HepG2 (cell line): ENCODE results near the gene RRP36. TPM values are rescaled to one million over a fixed set of nuclear protein-coding genes. Genes with fewer than 3 reads are reported as not detected.

Experiments
- ATAC-seq: fragments of 200-7000 bp; cut with Tn5 transposase; 3 replicates; pipeline ENCODE4 v1.9.1; 2020; ENCODE audit warnings: mild to moderate bottlenecking, moderate library complexity
- BruUV-seq: library from RNA; stranded (reverse); fragments of 400-500 nt; replicated peaks from 2 replicates; lab custom pipeline; 2021; lab: Mats Ljungman, UMichigan
- CTCF ChIA-PET: fragments of 300-600 bp; formaldehyde crosslinking; extraction: SDS; loops from one replicate; lab custom pipeline; 2021; ENCODE audit warnings: low total read pairs, inconsistent platforms, low intra/inter-chr PET ratio; lab: Yijun Ruan, JAX
- POLR2A ChIA-PET: fragments of 350-600 bp; sonication (Branson Sonifier 250); formaldehyde crosslinking; loops from one replicate; lab custom pipeline; 2020; ENCODE audit warnings: antibody characterized with exemption, inconsistent platforms; lab: Yijun Ruan, JAX
- DNase-seq: peaks from one replicate; pipeline ENCODE4 v3.0.0-alpha.2; 2015; ENCODE audit warnings: low spot score
- FAIRE-seq: peaks from 3 replicates; lab custom pipeline; 2011; peaks lifted over from hg19 to GRCh38; lab: Jason Lieb, UNC
- H2AFZ ChIP-seq: one replicate; pipeline ENCODE4 v1.6.1; 2011; ENCODE audit warnings: low read length, inconsistent platforms
- H3K27ac ChIP-seq: fragments of 300-600 bp; 3 replicates; pipeline ENCODE4 v1.8.0; 2011; ENCODE audit warnings: mixed run types, mild to moderate bottlenecking, mixed read lengths, low read length, inconsistent platforms; ENCODE audit not compliant: insufficient read depth; ENCODE audit errors: extremely low read length
- H3K27me3 ChIP-seq, 2 experiments: fragments of 200-600 bp in 1 of 2; 2 replicates in 1 of 2; 3 replicates in 1 of 2; pipeline versions ENCODE4 v1.6.0 to v1.8.0; 2011; ENCODE audit warnings: low read length in 2 of 2, mild to moderate bottlenecking in 2 of 2, moderate library complexity in 2 of 2, inconsistent platforms in 1 of 2; ENCODE audit not compliant: insufficient read depth in 2 of 2, control insufficient read depth in 1 of 2
- H3K36me3 ChIP-seq, 2 experiments: fragments of 200-600 bp in 1 of 2; replicated peaks in 1 of 2; 2 replicates in 1 of 2; 3 replicates in 1 of 2; pipeline versions ENCODE4 v1.5.1 to v1.8.0; 2011; ENCODE audit warnings: low read length in 2 of 2, inconsistent platforms in 1 of 2; ENCODE audit not compliant: insufficient read depth in 2 of 2, control insufficient read depth in 1 of 2
- H3K4me1 ChIP-seq: 2 replicates; pipeline ENCODE4 v1.5.1; 2012; ENCODE audit warnings: low read length, inconsistent platforms; ENCODE audit not compliant: insufficient read depth
- H3K4me2 ChIP-seq: 2 replicates; pipeline ENCODE4 v1.6.0; 2011; ENCODE audit warnings: low read depth, low read length, inconsistent platforms
- H3K4me3 ChIP-seq, 3 experiments: fragments of 200-600 bp in 1 of 3; sonication (generic), shearing (Covaris generic) in 1 of 3; replicated peaks in 1 of 3; 2 replicates each; pipeline ENCODE4 v1.5.1; 2011 to 2016; ENCODE audit warnings: low read length in 3 of 3, inconsistent platforms in 2 of 3, low read depth in 2 of 3, mild to moderate bottlenecking in 2 of 3, control low read depth in 1 of 3, mixed read lengths in 1 of 3; ENCODE audit not compliant: insufficient read depth in 1 of 3
- H3K79me2 ChIP-seq: one replicate; pipeline ENCODE4 v1.6.1; 2011; ENCODE audit warnings: low read length, inconsistent platforms; ENCODE audit not compliant: insufficient read depth
- H3K9ac ChIP-seq: 2 replicates; pipeline ENCODE4 v1.6.0; 2011; ENCODE audit warnings: mild to moderate bottlenecking, low read depth, low read length, inconsistent platforms; ENCODE audit not compliant: insufficient read depth
- H3K9me3 ChIP-seq: 2 replicates; pipeline ENCODE4 v1.5.1; 2012; ENCODE audit warnings: mild to moderate bottlenecking, low read length
- H4K20me1 ChIP-seq: 2 replicates; pipeline ENCODE4 v1.6.0; 2011; ENCODE audit warnings: inconsistent platforms, mild to moderate bottlenecking, low read length, moderate library complexity; ENCODE audit not compliant: insufficient read depth
- BCL6 ChIP-seq: IDR thresholded peaks from 2 replicates; pipeline ENCODE4 v1.6.1; 2016; ENCODE audit warnings: missing genetic modification reagents, missing compliant biosample characterization
- CERS6 ChIP-seq: sonication (generic); formaldehyde crosslinking; IDR thresholded peaks from 2 replicates; pipeline ENCODE4 v1.5.0; 2020; ENCODE audit warnings: missing genetic modification reagents
- GATAD1 ChIP-seq: IDR thresholded peaks from 2 replicates; pipeline ENCODE4 v1.6.1; 2016; ENCODE audit warnings: missing genetic modification reagents, missing compliant biosample characterization
- MED13 ChIP-seq: sonication (generic); formaldehyde crosslinking; IDR thresholded peaks from 2 replicates; pipeline ENCODE4 v1.5.0; 2020; ENCODE audit warnings: missing genetic modification reagents
- POLR2A ChIP-seq, 2 experiments: IDR thresholded peaks; 2 replicates each; pipeline ENCODE4 v1.6.1; 2011; ENCODE audit warnings: low read depth in 2 of 2, low read length in 2 of 2, mild to moderate bottlenecking in 1 of 2, moderate library complexity in 1 of 2; ENCODE audit not compliant: insufficient read depth in 1 of 2
- POLR2G ChIP-seq: fragments of 200-400 bp; formaldehyde crosslinking; IDR thresholded peaks from 2 replicates; pipeline ENCODE4 v1.6.1; 2018; ENCODE audit warnings: mild to moderate bottlenecking, low read depth, low read length, moderate library complexity
- PPARG ChIP-seq: conservative IDR thresholded peaks from 2 replicates; pipeline ENCODE4 v1.6.1; 2016; ENCODE audit warnings: missing biosample characterization, missing genetic modification reagents
- PREB ChIP-seq: sonication (generic); formaldehyde crosslinking; IDR thresholded peaks from 2 replicates; pipeline ENCODE4 v1.4.0; 2020; ENCODE audit warnings: missing genetic modification reagents
- RBM22 ChIP-seq: fragments of 200-400 bp; formaldehyde crosslinking; optimal IDR thresholded peaks from 2 replicates; pipeline ENCODE3; 2017; ENCODE audit warnings: mild to moderate bottlenecking, low read length, moderate library complexity
- SCMH1 ChIP-seq: sonication (generic); formaldehyde crosslinking; IDR thresholded peaks from 2 replicates; pipeline ENCODE4 v1.9.0; 2021; ENCODE audit warnings: missing genetic modification reagents, mild to moderate bottlenecking, borderline replicate concordance
- SP2 ChIP-seq: sonication (generic); formaldehyde crosslinking; IDR thresholded peaks from 2 replicates; pipeline ENCODE4 v1.5.1; 2020; ENCODE audit warnings: mild to moderate bottlenecking, missing genetic modification reagents
- ZNF275 ChIP-seq: sonication (generic); formaldehyde crosslinking; IDR thresholded peaks from 2 replicates; pipeline ENCODE4 v1.8.0; 2022; ENCODE audit warnings: missing genetic modification reagents, mild to moderate bottlenecking, inconsistent platforms, borderline replicate concordance
- ZNF296 ChIP-seq: sonication (generic); formaldehyde crosslinking; conservative IDR thresholded peaks from 2 replicates; pipeline ENCODE4 v1.5.0; 2020; ENCODE audit warnings: mild to moderate bottlenecking, missing genetic modification reagents
- ZNF570 ChIP-seq: sonication (generic); formaldehyde crosslinking; IDR thresholded peaks from 2 replicates; pipeline ENCODE4 v1.4.0; 2020; ENCODE audit warnings: mild to moderate bottlenecking, missing genetic modification reagents, borderline replicate concordance
- ZNF629 ChIP-seq: sonication (generic); formaldehyde crosslinking; conservative IDR thresholded peaks from 2 replicates; pipeline ENCODE4 v1.5.0; 2020; ENCODE audit warnings: missing genetic modification reagents
- whole genome bisulfite sequencing: methylation state at CpG from one replicate; pipeline ENCODE4 v1.1.6; 2017; ENCODE audit warnings: low lambda C conversion rate; 5-methylcytosine and 5-hydroxymethylcytosine counted together
- in situ Hi-C: cut with HindIII; loops from 2 replicates; pipeline ENCODE4 v1.10.0; 2017; ENCODE audit warnings: low pct_unique_long_range_greater_than_20kb; ENCODE audit not compliant: extremely low pct_ligation_motif_present
- intact Hi-C: fragments of 100-400 bp; cut with micrococcal nuclease; formaldehyde crosslinking; loops from one replicate; pipeline ENCODE4 v1.10.0; 2022; ENCODE audit not compliant: unreplicated experiment
- polyA plus RNA-seq, 8 experiments: library from polyadenylated mRNA; depleted of rRNA in 3 of 8; stranded (reverse) in 7 of 8; unstranded in 1 of 8; fragments of >200 nt; fragmentation: Illumina TruSeq in 4 of 8; extraction: Trizol in 4 of 8; gene quantifications; 2 replicates each; pipeline versions ENCODE4 v1.2.1 to v1.2.3, GENCODE V29; 2011 to 2016; ENCODE audit warnings: low read depth in 4 of 8, missing spikeins in 1 of 8, mixed read lengths in 1 of 8; ENCODE audit not compliant: insufficient read depth in 1 of 8
- total RNA-seq, 5 experiments: library from RNA; depleted of rRNA; stranded (reverse); fragments of >200 nt; fragmentation: Illumina TruSeq; extraction: Trizol; gene quantifications; 2 replicates each; pipeline ENCODE4 v1.2.3, GENCODE V29; 2016; ENCODE audit warnings: low read depth in 1 of 5

Gene RRP36
- total and polyA plus RNA-seq, 2 of the 13 experiments (the other 11 are each of a cell fraction or from before 2014, with no cell fraction given) = 29.5 to 144 TPM

GRCh38 chr6:42974919-42975505 is 46.4 kb upstream of the RRP36 start:
- CTCF ChIA-PET = no interaction called here
- DNase-seq (no peak), ATAC-seq (no peak), FAIRE-seq (no peak)
- Histone ChIP-seq H3K9ac (no peak overlapping the region), H3K36me3 (no peaks in the 10 kb centered on the region), H4K20me1 (no peaks in the 10 kb centered on the region), H3K9me3 (no peaks in the 10 kb centered on the region), H3K79me2 (peaks cover 10% of the 10 kb centered on the region), H3K27ac (no peak overlapping the region), H3K27me3 (no peaks in the 10 kb centered on the region; a peak in 1 of 5 replicates), H3K4me3 (no peak overlapping the region), H3K4me2 (no peak overlapping the region), H2AFZ (no peak overlapping the region), H3K4me1 (peaks cover 46% of the 10 kb centered on the region)
- intact Hi-C loops = no loop called here
- WGBS = 89% methylated on average over 5 of the region's 5 CpGs
- POLR2A ChIA-PET = interaction anchor here (0.9 to 3.0 kb wide), 4 partner anchors 9 to 46 kb away, joined by 3 to 17 read pairs (median 4); partner anchors contain the start of genes CNPY3, GNMT, KLHDC3 and MEA1
- no peak for TF ChIP-seq SCMH1
- TF ChIP-seq POLR2A (IDR thresholded peaks at IDR 0.05; ENCODE audit: insufficient read depth in 1 of 2, low read depth in 2 of 2, low read length in 2 of 2) = 0 out of 4 replicates have a peak, but pooled peaks have one; percentile 8 to 26
- TF ChIP-seq RBM22 = peak; percentile 25
- no peak for TF ChIP-seq SP2
- no peak for TF ChIP-seq ZNF570 (CRISPR knock-in tag)
- no peak for TF ChIP-seq MED13 (CRISPR knock-in tag)
- 0 out of 2 replicates have a peak, but pooled peaks have one; percentile 36 for TF ChIP-seq POLR2G
- TF ChIP-seq ZNF629 (CRISPR knock-in tag) = no peak
- in situ Hi-C loops = no loop called here
- BruUV-seq = no TSS peak

- ChIA-PET POLR2A (interaction anchor here (0.7 to 3.8 kb wide), 28 partner anchors 9 to 204 kb away, joined by 3 to 52 read pairs (median 9); partner anchors contain the start of genes BICRAL, CNPY3, CUL7 and CUL9), CTCF (no interaction called here)
- intact Hi-C loops = loop anchor here (2.0 kb wide), 1 partner anchor 78 kb away; no protein-coding TSS in a partner anchor
- WGBS = 0% methylated on average over 12 of the region's 28 CpGs
- Histone ChIP-seq H3K79me2 (peaks cover 10% of the 10 kb centered on the region), H3K4me2 (peak overlapping the region; percentile 97), H3K27me3 (no peaks in the 10 kb centered on the region; a peak in 1 of 5 replicates), H3K4me1 (peaks cover 40% of the 10 kb centered on the region), H3K9ac (peak overlapping the region; percentile 87), H3K27ac (peak overlapping the region; percentile 73), H3K4me3 (peak overlapping the region; percentile 79 to 96 (median 95)), H2AFZ (no peak overlapping the region), H3K9me3 (no peaks in the 10 kb centered on the region), H4K20me1 (no peaks in the 10 kb centered on the region), H3K36me3 (no peaks in the 10 kb centered on the region)
- BruUV-seq = no TSS peak
- DNase-seq = no peak
- no peak for FAIRE-seq
- in situ Hi-C loops = no loop called here
- ATAC-seq = peak; percentile 76
- TF ChIP-seq PPARG (no peak), BCL6 (CRISPR knock-in tag) (no peak), ZNF275 (CRISPR knock-in tag) (no peak), CERS6 (no peak), GATAD1 (CRISPR knock-in tag) (no peak), ZNF296 (CRISPR knock-in tag) (peak; percentile 80; the same call in 1 of the 2 replicates), PREB (CRISPR knock-in tag) (0 out of 2 replicates have a peak, but pooled peaks have one; percentile 70)
Measured at GRCh38 chr6:42978487-42978838, 43.0 kb upstream of the RRP36 start.
